Transverse colon (tissue), 4 donors: ENCODE results near the gene TMEM163.

ENCODE experiments used
- POLR2AphosphoS5 ChIP-seq, 3 donors: sonication (generic); formaldehyde crosslinking; IDR thresholded peaks; one replicate each; pipeline ENCODE4 v1.6.1; 2016; ENCODE audit warnings: antibody characterized with exemption in 3 of 3
- TF ChIP-seq, protein P1 (sequence below), 5 experiments: fragments of 200-600 bp in 3 of 5; fragments of 450-650 bp in 2 of 5; sonication (generic) in 3 of 5; IDR thresholded peaks; 1 replicate in 2 of 5; 2 replicates in 3 of 5; pipeline ENCODE4 v1.5.1; 2016 to 2017; ENCODE audit warnings: antibody characterized with exemption in 5 of 5, inconsistent platforms in 3 of 5, mild to moderate bottlenecking in 2 of 5, moderate library complexity in 1 of 5

DNA sequence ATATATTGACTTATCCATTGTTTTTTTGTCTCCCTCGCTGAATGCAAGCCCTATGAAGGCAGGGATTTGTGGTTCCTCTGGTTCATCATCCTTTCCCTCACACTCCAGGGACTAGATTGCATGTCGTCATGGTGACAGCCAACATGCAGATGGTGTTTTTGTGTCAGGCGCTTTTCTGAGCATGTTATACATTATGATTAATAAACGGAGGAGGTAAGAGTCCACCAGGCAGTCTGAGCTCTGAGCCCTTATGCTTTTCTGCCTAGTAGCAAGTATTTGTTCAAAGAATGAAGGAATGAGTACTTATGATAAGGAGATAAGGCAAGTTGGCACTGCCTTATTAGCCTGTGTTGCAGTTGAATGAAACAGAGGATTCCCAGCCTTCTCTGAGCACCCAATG, 283.3 kb downstream of the TMEM163 start:
- TF ChIP-seq, protein P1, sequence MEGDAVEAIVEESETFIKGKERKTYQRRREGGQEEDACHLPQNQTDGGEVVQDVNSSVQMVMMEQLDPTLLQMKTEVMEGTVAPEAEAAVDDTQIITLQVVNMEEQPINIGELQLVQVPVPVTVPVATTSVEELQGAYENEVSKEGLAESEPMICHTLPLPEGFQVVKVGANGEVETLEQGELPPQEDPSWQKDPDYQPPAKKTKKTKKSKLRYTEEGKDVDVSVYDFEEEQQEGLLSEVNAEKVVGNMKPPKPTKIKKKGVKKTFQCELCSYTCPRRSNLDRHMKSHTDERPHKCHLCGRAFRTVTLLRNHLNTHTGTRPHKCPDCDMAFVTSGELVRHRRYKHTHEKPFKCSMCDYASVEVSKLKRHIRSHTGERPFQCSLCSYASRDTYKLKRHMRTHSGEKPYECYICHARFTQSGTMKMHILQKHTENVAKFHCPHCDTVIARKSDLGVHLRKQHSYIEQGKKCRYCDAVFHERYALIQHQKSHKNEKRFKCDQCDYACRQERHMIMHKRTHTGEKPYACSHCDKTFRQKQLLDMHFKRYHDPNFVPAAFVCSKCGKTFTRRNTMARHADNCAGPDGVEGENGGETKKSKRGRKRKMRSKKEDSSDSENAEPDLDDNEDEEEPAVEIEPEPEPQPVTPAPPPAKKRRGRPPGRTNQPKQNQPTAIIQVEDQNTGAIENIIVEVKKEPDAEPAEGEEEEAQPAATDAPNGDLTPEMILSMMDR (IDR thresholded peaks at IDR 0.05) = no peak
- TF ChIP-seq POLR2AphosphoS5 (IDR thresholded peaks at IDR 0.05) = no peak
